MV-4-11 (cell line): ENCODE data around the gene NKAIN1.

Experiments
- DNase-seq: peaks from one replicate; lab custom pipeline; 2025; lab: John Stamatoyannopoulos, UW

The NKAIN1 gene

DNA sequence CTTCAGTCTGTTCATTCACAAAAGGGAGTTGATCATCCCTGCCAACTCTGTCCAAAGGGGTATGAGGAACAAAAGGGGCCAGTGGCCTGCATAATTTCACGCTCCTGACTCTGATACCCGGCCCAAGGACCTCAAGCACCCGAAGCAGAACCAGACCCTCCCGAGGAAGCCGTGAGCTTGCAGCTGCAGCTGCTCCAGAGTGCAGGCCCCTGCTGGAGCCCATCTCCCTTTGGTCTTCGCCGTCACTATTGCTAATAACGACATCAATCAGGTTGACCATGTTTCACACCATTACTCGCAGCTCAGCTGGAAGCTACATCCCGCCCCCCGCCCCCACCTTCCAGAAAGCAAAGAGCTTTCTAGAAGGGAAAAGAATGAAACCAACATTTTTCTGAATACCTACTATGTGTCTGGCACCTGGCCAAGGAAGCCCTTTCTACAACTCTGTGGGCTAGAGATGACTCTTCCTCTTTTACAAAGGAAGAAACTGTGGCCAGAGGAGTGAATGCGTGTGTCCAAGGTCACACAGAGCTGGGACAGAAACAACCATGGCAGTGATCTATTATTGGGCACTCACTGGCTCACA, 5.5 kb downstream of the NKAIN1 start:
- DNase-seq, result no peak

DNA sequence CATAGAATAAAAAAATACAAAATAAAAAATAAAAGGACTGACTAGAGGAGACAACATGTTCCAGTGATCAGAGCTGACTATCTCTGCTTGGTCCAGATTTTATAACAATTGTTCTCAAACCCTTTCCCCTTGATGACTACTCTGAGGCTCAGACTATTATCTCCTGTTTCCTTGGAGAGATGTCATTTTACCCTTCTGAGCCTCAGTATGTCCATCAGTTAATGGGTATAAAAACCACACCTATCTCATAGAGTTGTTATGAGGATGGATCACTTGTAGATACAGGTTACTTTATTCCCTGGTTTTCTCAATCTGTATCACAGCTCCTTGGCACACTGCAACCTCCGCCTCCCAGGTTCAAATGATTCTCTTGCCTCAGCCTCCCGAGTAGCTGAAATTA, 7.0 kb downstream of the NKAIN1 start:
- DNase-seq, result no peak

DNA sequence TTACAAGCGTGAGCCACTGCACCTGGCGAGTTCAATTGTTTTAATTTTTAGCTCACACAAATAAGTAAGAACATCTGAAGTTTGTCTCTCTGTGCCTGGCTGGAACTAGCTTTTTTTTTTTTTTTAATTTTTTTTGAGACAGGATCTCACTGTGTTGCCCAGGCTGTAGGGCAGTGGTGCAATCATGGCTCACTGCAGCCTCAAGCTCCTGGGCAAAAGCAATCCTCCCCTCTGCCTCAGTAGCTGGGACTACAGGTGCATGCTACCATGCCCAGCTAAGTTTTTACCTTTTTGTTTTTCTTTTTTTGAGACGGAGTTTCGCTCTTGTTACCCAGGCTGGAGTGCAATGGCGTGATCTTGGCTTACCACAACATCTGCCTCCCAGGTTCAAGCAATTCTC, 7.9 kb downstream of the NKAIN1 start:
- DNase-seq, result no peak

GRCh38 chr1:31230378-31230777, 9.3 kb downstream of the NKAIN1 start:
- DNase-seq, result no peak

DNA sequence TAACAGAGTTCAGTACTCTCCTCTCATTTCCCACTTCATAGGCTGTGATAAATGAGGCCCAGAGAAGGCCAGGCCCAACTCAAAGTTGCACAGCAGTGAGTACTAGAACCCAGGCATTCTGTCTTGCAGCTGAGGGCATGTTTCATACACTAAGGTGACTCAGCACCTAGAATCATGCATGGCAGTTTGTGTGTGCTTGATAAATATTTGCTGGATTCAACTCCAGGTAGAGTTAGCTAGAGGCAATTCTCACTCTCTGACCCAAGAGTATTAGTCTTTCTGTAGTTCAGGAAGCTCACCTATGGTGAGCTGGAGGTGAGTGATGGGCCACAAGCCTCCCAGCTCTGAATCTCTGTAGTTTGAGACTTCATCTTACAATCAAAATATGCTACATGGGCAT, 10.7 kb downstream of the NKAIN1 start:
- DNase-seq, result no peak

DNA sequence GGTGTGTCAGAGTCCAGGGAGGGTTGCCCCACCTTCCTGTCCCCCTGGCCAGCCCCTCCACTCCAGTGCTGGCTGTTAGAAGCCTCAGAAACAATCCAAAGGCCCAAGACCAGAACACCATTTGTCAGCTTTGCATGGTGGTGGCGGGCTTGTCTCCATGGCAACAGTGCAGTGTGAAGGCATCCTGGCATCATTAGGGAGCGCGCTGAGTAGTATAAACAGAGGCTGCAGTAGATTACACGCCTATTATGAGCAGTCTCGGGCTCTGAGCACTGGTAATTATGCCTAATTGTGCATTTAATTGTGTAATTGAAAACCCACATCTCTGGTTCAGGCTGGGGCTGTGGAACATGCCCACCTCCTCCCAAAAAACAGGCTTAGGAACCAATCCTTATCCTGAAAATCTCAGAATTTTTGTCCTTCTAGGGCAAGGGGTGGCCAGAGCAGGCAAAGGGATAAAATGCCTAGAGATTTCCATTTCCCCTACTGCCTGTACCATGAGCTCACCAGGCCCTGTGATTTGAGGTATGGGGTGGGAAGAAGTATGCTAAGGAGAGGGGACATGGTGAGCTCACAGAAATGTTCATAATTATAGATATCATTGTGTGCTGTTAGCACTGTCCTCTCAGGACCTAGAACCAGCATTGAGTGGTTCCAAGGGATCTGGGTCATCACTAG, 11.7 kb downstream of the NKAIN1 start:
- DNase-seq, result no peak

- DNase-seq, result no peak
Observed at GRCh38 chr1:31224068-31224467, 15.6 kb downstream of the NKAIN1 start.

DNA sequence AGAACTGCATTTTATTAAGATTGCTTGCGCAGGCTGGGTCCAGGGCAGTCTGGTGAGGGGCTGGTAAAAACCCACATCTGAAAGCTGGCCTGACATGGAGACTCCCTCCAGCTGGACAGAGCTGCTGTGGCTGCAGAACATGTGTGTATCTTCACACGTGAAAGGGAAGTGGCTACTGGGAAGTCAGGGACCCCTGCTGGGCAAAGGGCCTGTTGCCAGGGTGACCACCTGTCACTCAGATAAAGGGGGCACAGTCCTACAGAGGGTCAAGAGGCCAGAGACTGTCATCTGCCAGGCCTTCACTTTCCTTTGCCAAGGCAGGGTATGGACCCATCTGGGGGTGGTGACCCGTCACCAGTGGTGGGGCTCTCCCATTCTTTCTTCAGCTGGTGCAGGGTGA, 17.5 kb downstream of the NKAIN1 start:
- DNase-seq, result peak; percentile 45

DNA sequence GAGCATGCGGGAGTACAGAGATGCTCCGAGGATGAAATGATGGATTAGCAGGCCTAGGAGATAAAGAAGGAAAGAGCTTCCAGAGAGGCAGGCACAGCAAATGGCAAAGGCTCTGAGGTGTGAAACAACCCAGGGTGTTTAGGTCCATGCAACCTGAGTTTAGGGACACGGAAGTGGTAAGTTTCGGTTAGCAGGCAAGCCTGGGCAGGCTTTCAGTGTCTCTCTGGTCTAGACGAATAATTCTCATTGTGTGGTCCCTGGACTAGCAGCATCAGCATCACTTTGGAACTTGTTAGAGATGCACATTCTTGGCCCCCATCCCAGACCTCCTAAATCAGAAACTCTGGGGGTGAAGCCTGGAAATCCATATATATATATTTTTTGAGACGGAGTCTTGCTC, 18.6 kb downstream of the NKAIN1 start:
- DNase-seq, result no peak

DNA sequence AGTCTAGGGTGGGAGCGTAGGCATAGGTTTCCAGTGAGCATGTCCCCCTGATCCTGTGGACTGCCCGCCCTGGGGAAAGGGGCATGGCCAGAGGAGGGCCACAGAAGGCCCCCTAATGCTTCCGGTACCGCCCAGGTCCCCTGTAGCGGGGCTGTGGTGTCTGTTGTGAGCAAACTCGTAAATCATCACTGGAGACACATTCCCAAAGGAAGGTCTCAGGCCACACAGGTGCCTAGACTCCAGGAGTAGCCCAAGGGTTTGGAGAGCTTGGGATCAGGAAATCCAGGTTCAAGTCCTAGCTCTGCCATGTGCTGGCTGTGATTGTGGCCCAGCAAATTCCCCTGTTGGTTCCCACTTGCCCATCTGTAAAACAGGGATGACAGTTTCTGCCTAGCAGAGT, 20.2 kb downstream of the NKAIN1 start:
- no peak for DNase-seq

GRCh38 chr1:31218705-31219104, 21.0 kb downstream of the NKAIN1 start:
- DNase-seq, result no peak

DNA sequence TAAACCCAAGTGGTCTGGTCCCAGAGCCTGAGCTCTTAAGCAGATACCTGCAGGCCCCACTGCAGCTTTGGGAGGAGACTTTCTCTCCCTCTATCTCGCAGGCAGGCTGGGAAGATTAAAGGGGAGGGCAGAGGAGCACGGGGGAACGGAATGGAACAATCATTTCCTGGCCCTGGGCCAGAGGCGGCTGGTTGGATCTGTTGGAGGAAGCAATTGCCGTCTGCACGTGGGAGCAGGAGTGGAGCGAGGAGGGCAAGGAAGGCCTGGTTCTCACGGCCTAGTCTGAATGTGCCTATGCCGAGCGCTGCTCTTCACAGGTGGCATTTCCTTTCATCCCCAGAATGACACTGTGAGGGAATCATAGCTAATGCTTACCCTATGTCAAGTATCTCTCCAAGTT, 23.7 kb downstream of the NKAIN1 start:
- DNase-seq, result no peak

GRCh38 chr1:31215065-31215570, 24.6 kb downstream of the NKAIN1 start:
- DNase-seq, result no peak

DNA sequence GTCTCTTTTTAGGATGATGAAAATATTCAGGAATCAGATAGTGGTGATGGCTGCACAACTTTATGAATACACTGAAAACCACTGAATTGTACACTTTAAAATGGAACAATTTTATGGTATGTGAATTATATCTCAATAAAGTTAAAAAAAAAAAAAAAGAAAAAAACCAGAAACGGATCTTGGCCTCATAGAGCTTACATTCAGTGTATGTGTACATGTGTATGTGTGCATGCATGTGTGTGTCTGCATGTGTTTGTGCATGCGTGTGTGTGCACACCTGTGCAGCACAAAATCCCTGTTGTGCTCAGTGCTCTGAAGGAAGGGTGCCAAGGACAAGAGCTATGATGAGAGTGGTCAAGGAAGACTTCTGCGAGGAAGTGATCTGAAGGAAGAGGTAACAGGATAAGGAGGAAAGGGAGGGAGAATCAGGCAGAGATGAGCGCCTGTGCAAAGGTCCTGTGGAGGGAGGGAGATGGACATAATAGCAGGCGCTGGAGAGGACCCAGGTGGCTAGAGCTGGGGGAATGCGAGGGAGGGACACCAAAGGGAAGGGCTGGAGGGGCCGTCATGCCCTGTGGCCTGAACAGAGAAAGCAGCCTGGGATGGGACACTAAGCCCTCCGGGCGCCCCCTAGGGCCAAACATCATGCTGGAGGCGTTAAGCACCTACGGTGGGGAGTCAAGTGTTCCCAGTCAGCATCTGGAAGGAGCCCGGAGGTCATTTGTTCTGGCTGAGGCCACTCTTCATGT, 25.2 kb downstream of the NKAIN1 start:
- no peak for DNase-seq

DNA sequence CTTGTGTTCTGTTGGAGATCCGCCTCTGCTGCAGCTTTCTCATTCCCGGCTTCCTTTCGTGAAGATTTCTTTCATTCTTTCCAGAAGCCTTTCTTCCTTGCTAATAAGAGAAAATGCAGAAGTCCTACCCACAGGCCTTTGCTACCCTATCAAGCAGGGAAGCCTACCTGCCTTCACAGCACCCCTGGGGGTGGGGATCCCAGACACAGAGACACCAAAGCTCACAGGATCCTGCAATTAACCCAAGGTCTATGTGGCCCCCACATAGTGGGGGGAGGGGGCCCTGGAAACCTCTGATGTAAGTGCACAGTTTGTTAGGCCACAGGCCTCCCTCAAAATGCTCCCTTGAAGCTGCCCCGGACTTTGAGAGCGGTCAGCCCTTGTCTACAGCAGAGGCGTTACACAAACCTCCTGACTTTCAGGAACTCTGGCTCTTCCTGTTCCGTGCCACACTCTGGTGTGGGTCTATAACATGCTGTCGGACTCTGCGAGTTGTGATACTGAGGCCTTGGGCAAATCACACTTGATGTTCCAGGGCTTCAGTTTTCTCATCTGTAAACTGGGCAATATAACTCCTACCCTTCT, 31.2 kb downstream of the NKAIN1 start:
- peak; percentile 52 for DNase-seq

GRCh38 chr1:31207569-31207968, 32.1 kb downstream of the NKAIN1 start:
- no peak for DNase-seq

- no peak for DNase-seq
Observed at GRCh38 chr1:31207046-31207445, 32.6 kb downstream of the NKAIN1 start.

- DNase-seq, result no peak
Observed at GRCh38 chr1:31203215-31203614, 36.5 kb downstream of the NKAIN1 start.

GRCh38 chr1:31201931-31202360, 37.7 kb downstream of the NKAIN1 start:
- no peak for DNase-seq

GRCh38 chr1:31199949-31200348, 39.7 kb downstream of the NKAIN1 start:
- no peak for DNase-seq

GRCh38 chr1:31199236-31199790, 40.4 kb downstream of the NKAIN1 start:
- no peak for DNase-seq

GRCh38 chr1:31198600-31198999, 41.1 kb downstream of the NKAIN1 start:
- no peak for DNase-seq
